ENCODE measurements around the gene SEC14L2. TPM values are rescaled to one million over a fixed set of nuclear protein-coding genes. Genes with fewer than 3 reads are reported as not detected.

The SEC14L2 gene
- total and polyA plus RNA-seq, 4 donors = 6.5 to 110 (median 49.6) TPM

GRCh38 chr22:30362651-30363281 lies 34.1 kb upstream of the SEC14L2 start:
- 92% methylated on average over 7 of the region's 7 CpGs for WGBS
- H3K36me3 ChIP-seq (ENCODE audit: control insufficient read depth in 4 of 4, insufficient read depth in 3 of 4, low read depth in 1 of 4, low read length in 3 of 4) = no peaks in the 10 kb centered on the region
- DNase-seq (ENCODE audit: low spot score) = peak; percentile 79
- no peak for TF ChIP-seq EGR1 (IDR thresholded peaks at IDR 0.05; ENCODE audit: low read depth in 2 of 2)
- no peak for TF ChIP-seq TAF1 (conservative IDR thresholded peaks at IDR 0.05)
- no peak for TF ChIP-seq GABPA (IDR thresholded peaks at IDR 0.05 in 1 of 2, conservative IDR thresholded peaks at IDR 0.05 in 1 of 2)
- TF ChIP-seq NR2F2 (IDR thresholded peaks at IDR 0.05) = no peak
- TF ChIP-seq SP1 (IDR thresholded peaks at IDR 0.05) = no peak
- no peak for TF ChIP-seq FOXA2 (IDR thresholded peaks at IDR 0.05)
- no peak for TF ChIP-seq ZBTB33 (IDR thresholded peaks at IDR 0.05)
- TF ChIP-seq FOXA1 (IDR thresholded peaks at IDR 0.05) = no peak
- no peak for TF ChIP-seq HNF4A (conservative IDR thresholded peaks at IDR 0.05)
- TF ChIP-seq RAD21 (IDR thresholded peaks at IDR 0.05) = no peak
- no peak for TF ChIP-seq HNF4G (IDR thresholded peaks at IDR 0.05)
- no peak overlapping the region for H3K27ac ChIP-seq (ENCODE audit: low read depth in 1 of 2, low read length in 2 of 2)
- H3K9ac ChIP-seq (ENCODE audit: low read depth in 1 of 2, low read length in 2 of 2) = no peak overlapping the region
- no peak overlapping the region for H3K4me3 ChIP-seq (ENCODE audit: low read depth in 1 of 3, low read length in 3 of 3)
- H3K4me1 ChIP-seq (ENCODE audit: control insufficient read depth in 4 of 4, insufficient read depth in 4 of 4, low read length in 3 of 4) = no peaks in the 10 kb centered on the region
- no peaks in the 10 kb centered on the region for H3K9me3 ChIP-seq (ENCODE audit: control insufficient read depth in 4 of 4, low read length in 3 of 4)
- H3K27me3 ChIP-seq (ENCODE audit: control insufficient read depth in 4 of 4, insufficient read depth in 4 of 4, low read length in 3 of 4) = no peaks in the 10 kb centered on the region

GRCh38 chr22:30365891-30366290 lies 30.9 kb upstream of the SEC14L2 start:
- TF ChIP-seq FOXA1 (IDR thresholded peaks at IDR 0.05) (no peak), MAX (IDR thresholded peaks at IDR 0.05) (no peak), GABPA (IDR thresholded peaks at IDR 0.05 in 1 of 2, conservative IDR thresholded peaks at IDR 0.05 in 1 of 2) (no peak), EGR1 (IDR thresholded peaks at IDR 0.05; ENCODE audit: low read depth in 2 of 2) (no peak), NR2F2 (IDR thresholded peaks at IDR 0.05) (no peak), CTCF (IDR thresholded peaks at IDR 0.05; ENCODE audit: low read depth, low read length, missing input control) (no peak), RXRA (IDR thresholded peaks at IDR 0.05) (no peak), SP1 (IDR thresholded peaks at IDR 0.05) (no peak), HNF4G (IDR thresholded peaks at IDR 0.05) (no peak), YY1 (IDR thresholded peaks at IDR 0.05) (no peak), JUND (IDR thresholded peaks at IDR 0.05) (no peak), TAF1 (conservative IDR thresholded peaks at IDR 0.05) (no peak), HNF4A (conservative IDR thresholded peaks at IDR 0.05) (no peak), ATF3 (IDR thresholded peaks at IDR 0.05) (no peak), REST (IDR thresholded peaks at IDR 0.05) (no peak), FOXA2 (IDR thresholded peaks at IDR 0.05) (no peak), RAD21 (IDR thresholded peaks at IDR 0.05) (no peak), ZBTB33 (IDR thresholded peaks at IDR 0.05) (no peak)
- Histone ChIP-seq H3K9me3 (ENCODE audit: control insufficient read depth in 4 of 4, low read length in 3 of 4) (no peaks in the 10 kb centered on the region), H3K27ac (ENCODE audit: low read depth in 1 of 2, low read length in 2 of 2) (no peak overlapping the region), H3K9ac (ENCODE audit: low read depth in 1 of 2, low read length in 2 of 2) (no peak overlapping the region), H3K4me1 (ENCODE audit: control insufficient read depth in 4 of 4, insufficient read depth in 4 of 4, low read length in 3 of 4) (no peaks in the 10 kb centered on the region), H3K4me3 (ENCODE audit: low read depth in 1 of 3, low read length in 3 of 3) (no peak overlapping the region), H3K36me3 (ENCODE audit: control insufficient read depth in 4 of 4, insufficient read depth in 3 of 4, low read depth in 1 of 4, low read length in 3 of 4) (no peaks in the 10 kb centered on the region), H3K27me3 (ENCODE audit: control insufficient read depth in 4 of 4, insufficient read depth in 4 of 4, low read length in 3 of 4) (no peaks in the 10 kb centered on the region)
- 91% methylated on average over 18 of the region's 18 CpGs for WGBS
- no peak for DNase-seq (ENCODE audit: low spot score)
